Myocyte (in vitro differentiated cells): Measurements from ENCODE around the gene OPRM1. TPM values are rescaled to one million over a fixed set of nuclear protein-coding genes. Genes with fewer than 3 reads are reported as not detected.

Source experiments
- DNase-seq: peaks from one replicate; pipeline ENCODE4 v3.0.0-alpha.2; 2012; ENCODE audit warnings: low read depth
- total RNA-seq: library from RNA; depleted of rRNA; stranded (reverse); fragments of >200 nt; gene quantifications from 2 replicates; pipeline ENCODE4 v1.2.3, GENCODE V29; 2014

OPRM1 gene
- total RNA-seq, 1 donor from 2014 or later, result not detected

GRCh38 chr6:154080461-154081189 lies 41.6 kb downstream of the OPRM1 start:
- DNase-seq, result no peak

DNA sequence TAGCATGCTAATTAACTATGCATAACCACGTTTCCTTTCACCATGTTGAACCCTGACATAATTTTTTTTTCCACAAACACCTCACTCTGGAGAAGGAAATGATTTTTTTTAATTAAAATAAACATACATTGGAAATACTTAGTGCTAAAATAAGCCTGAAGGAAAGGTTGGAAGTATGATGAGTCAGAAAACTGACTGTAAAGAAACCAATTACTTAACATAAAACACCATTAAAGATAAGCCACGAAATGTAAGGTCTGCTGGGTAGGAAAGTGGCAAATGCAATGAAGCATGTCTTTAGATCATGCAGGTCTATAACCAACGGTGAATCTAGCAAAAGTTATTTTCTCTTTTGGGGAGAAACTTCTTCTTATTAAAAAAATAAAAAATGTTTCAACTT lies 47.5 kb downstream of the OPRM1 start:
- DNase-seq, result no peak

DNA sequence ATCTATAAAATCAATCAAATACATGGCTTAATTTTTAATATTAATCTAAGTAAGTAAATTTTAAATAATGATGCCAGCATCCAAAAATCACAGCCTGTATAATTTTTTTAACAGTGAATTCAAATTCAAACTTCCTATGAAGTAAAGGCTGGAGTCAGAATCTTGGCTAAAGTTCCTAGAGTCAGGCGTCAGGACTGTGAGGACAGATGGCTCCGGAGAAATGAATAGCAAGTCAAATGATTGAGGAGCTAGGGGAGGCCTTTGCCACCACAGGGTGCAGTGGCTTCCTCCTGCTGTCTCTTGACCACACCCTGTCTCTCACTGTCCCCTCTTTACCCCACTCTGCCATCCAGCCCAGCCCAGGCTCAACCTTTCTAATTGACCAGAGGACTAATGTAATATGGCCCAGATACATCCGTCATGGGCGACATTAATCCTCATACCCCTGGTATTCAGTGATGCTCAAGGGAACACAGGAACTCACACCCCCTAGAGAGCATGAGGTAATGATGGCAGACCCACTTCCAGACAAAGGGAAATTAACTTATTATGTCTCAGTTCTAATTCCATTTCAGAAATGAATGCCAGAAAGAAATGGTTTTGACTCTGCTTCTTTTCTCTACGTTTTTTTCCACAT lies 53.4 kb downstream of the OPRM1 start:
- no peak for DNase-seq

DNA sequence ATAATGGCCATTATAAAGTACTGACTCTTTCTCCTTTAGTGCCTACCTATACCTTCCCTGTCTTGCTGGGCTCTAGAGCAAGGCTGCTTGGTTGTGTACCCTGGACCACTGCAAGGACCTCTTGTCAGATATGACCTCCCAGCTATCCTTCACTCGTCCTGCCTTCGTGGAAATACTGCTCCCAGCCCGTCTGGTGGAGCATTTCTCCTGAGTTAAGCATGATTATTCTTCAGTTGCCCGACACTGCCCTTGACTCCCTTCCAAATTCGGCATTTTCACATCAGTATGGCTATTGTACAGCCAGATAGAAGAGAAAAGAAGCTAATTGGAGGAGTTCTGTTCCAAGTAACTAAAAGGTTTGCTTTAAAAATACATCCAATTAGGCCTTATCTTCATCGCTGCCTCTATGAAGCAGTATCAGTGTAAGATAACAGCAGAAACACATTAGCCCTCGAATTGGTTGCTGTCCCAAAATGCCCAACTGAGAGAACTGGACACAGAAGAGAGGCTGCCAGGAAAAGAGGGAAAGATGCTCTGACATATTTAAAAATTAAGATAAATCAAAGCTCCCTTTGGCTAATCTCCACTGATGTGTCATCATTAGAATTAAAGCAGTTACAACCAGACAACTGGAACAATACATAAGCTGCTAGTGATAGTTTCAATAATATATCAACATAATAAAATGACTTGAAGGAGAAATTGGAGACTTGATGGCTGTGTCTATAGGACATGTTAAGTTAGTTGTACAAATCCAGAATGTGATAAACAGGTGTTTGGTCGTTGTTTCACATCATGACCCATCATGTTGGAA lies 54.4 kb downstream of the OPRM1 start:
- no peak for DNase-seq

DNA sequence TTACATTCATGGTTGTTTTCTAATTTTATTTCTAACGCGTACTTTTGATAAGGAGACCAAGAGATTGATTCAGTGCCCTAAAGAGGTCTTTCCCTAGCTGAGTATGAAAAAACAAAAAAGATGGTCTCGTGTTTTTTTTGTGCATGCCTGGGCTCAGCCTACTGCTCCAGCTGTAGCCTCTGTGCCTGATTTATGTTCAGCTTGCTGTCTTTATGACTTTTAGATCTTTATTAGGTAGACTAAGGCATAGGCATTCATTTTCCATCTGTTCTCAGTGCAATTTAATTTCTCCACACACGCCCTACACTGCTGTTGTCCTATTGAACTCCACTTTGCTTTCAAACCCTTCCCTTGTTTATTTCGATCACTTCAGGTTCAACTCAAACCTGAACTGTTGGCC lies 56.5 kb downstream of the OPRM1 start:
- no peak for DNase-seq

DNA sequence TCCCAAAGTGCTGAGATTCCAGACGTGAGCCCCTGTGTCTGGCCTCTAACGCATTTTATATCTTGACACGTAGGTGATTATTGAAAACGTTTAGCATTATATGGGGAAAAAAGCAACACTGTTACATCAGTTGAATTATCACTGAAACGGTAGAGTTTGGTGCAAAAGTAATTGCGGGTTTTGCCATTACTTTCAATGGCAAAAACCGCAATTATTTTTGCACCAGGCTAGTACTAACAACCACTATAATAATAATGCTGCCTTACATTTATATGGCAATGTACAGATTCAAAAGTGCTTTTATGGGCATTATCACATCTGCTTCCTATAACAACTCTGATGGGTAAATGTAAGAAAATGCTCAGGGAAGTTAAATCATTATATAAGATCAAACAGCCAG lies 57.3 kb downstream of the OPRM1 start:
- DNase-seq, result peak; percentile 2

DNA sequence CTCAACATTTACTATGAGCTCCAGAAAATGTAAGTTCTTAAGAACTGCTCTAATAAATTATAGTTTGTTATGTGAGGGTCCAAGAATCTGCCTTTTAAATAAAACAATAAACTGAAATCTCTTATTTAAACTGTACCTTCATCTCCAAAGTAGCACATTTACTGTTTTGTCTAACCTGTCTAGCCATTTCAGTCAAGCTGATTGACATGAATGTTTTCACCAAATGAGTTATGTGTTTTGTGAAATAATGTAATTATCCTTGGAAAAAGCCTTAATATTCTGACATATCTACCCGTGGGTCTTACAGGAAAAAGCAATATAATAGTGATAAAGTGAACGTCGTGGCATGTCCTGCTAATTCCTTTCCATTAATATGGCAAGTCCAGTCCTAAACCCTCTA lies 57.8 kb downstream of the OPRM1 start:
- DNase-seq, result no peak

- no peak for DNase-seq
Observed at GRCh38 chr6:154099211-154099610, 60.2 kb downstream of the OPRM1 start.

GRCh38 chr6:154106251-154106650 lies 67.2 kb downstream of the OPRM1 start:
- DNase-seq, result no peak

DNA sequence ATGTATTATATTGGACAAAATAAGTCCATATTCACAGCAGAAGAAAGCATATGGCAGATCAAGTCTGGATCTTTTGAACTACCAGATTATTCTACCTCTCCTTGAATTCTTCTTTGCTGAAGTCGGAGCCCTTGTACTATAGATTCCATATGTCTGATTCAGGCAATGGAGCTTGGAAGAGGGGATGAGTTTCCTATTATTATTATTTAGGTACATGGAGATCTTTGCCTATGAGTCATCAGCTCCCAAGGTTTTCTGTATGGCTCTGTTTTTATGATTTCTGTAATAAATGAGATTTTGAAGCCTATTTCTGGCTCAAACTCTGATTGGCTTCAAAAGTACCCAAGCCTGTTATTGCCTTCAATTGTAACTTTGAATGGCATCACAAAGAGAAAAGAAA lies 72.0 kb downstream of the OPRM1 start:
- DNase-seq, result no peak

- no peak for DNase-seq
Observed at GRCh38 chr6:154112181-154112809, 73.3 kb downstream of the OPRM1 start.

DNA sequence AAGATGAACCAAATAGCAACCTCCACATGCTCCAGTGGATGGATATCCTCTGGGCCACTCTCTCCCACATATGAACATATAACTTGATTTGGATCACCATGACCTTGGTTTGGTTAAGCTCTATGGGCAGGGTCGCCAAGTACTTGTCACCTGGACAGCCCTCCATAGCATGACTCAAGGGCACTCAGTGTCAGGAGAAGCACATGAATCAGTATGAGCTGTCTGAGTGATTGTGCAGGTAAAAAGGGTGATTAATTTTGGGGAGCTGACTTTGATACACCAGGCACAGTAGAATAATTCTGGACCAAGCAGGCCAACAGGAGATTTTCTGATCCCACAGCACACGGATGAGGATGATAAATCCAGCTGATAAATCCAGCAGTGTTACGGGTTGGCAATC lies 74.4 kb downstream of the OPRM1 start:
- DNase-seq, result no peak

- no peak for DNase-seq
Observed at GRCh38 chr6:154117485-154117884, 78.4 kb downstream of the OPRM1 start.

GRCh38 chr6:154122195-154122925 lies 83.3 kb downstream of the OPRM1 start:
- no peak for DNase-seq

- DNase-seq, result no peak
Observed at GRCh38 chr6:154123155-154123956, 84.3 kb downstream of the OPRM1 start.

DNA sequence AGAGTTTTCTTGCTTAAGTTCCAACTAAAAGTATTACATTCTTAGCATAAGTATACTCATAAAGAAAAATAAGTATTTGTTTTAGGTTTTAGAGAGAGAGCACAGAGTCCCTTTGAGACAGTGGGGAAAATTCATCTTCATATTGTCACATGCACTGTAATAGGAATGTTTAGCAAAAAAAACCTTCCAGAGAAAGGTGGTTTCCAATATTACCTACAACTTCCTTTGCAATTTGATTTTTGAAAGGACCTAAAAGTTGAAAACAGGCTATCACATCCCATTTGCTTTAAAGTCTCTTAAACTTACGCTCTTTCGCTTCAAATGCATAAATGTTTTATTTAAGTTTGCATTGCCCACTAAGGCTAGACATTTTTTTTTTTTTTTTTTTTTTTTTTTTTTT lies 86.4 kb downstream of the OPRM1 start:
- DNase-seq, result no peak

GRCh38 chr6:154127657-154128056 lies 88.6 kb downstream of the OPRM1 start:
- no peak for DNase-seq

DNA sequence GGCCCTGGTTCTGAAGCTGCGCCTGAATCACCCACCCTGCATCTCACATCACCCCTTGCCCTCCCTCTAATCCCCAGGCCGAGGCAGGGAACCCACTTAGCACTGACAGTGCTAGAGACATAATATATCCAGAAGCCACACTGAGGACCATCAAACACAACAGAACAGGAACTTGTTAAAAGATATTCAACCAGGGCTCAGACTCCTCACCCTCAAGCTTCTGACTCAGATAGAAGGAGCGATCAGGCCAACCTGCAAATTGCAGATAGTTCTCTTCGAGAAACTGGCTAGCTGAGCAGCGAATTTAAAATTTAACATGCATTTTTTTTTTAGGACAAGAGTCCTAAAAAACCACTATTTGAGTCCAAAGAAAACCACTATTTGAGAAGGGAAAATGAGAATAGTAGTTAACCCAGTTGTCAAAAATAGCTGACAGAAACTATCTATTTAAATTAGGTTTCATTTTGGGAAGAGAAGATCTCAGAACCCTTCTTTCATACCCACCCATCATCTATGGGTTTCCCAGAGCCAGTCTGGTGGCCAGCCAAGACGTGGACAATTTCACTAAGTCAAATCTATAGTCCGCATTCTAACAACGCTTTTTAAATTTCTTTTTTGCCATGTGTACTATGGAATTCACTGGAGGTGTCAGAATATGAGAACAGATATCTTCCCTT lies 95.6 kb downstream of the OPRM1 start:
- DNase-seq, result no peak

DNA sequence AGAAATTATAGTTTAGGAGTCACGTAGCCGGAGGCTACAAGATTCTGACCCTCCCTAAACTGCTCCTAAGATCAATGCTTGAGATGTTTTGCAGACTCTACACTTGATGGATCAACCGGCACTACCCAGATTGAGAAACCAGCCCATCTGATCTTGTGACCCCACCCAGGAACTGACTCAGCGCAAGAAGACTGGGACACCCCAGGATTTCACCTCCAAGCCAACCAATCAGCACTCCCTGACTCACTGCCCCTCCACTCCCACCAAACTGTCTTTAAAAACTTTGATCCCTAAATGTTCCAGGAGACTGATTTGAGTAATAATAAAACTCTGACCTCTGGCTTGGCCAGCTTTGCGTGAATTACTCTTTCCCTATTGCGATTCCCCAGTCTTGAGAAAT lies 99.8 kb downstream of the OPRM1 start:
- DNase-seq, result no peak

DNA sequence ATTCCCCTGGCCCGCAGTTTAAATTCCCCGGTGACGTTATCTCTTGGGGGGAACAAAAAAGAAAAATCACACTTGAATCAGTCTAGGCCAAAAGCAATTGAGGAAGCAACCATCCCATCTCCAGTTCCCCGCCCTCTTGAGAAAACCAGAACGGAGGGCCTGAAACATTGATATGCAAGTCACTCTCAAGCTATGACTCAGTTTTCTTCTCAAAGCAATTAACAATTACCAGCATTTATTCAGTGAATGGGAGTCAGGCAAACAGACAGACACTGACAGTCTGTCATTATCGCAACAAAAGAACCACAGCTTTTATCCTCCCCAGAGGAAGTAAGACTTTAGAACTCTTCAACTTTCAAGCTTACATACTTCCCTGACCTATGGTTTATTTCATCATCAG lies 100.9 kb downstream of the OPRM1 start:
- DNase-seq, result no peak
